Activated naive CD4-positive, alpha-beta T cell treated with anti-CD3 and anti-CD28 coated beads for 36 hours (primary cell): Measurements from ENCODE around the gene CHRDL1. TPM values are rescaled to one million over a fixed set of nuclear protein-coding genes. Genes with fewer than 3 reads are reported as not detected.

Experiments used
- CTCF ChIA-PET: fragments of 350-600 bp; sonication (Branson Sonifier 250); formaldehyde crosslinking; loops from one replicate; lab custom pipeline; 2021; ENCODE audit warnings: antibody characterized with exemption; lab: Charles Lee
- DNase-seq: peaks from one replicate; pipeline ENCODE4 v3.0.0-alpha.2; 2020
- H3K27ac Mint-ChIP-seq: one replicate; pipeline ENCODE4 v1.8.0; 2021; ENCODE audit warnings: mild to moderate bottlenecking, mixed read lengths
- H3K27me3 Mint-ChIP-seq: one replicate; pipeline ENCODE4 v1.8.0; 2021; ENCODE audit warnings: low read depth, mixed read lengths
- H3K36me3 Mint-ChIP-seq: one replicate; pipeline ENCODE4 v1.8.0; 2021; ENCODE audit warnings: low read depth, mixed read lengths
- H3K4me1 Mint-ChIP-seq: one replicate; pipeline ENCODE4 v1.8.0; 2021; ENCODE audit warnings: low read depth, mixed read lengths
- H3K4me3 Mint-ChIP-seq: one replicate; pipeline ENCODE4 v1.8.0; 2021; ENCODE audit warnings: mild to moderate bottlenecking, moderate library complexity, mixed read lengths
- H3K9me3 Mint-ChIP-seq: one replicate; pipeline ENCODE4 v1.8.0; 2021; ENCODE audit warnings: mixed read lengths
- intact Hi-C: fragments of 100-400 bp; cut with micrococcal nuclease; formaldehyde crosslinking; loops from one replicate; pipeline ENCODE4 v1.15.1; 2023
- total RNA-seq, 2 experiments: library from RNA; stranded (reverse); gene quantifications; one replicate each; pipeline ENCODE4 v1.2.3, GENCODE V29; 2021

Gene CHRDL1
- total RNA-seq, 2 experiments from 2014 or later, result not detected

GRCh38 chrX:110786486-110786885 lies 9.1 kb downstream of the CHRDL1 start:
- no peaks in the 10 kb centered on the region for H3K4me1 Mint-ChIP-seq
- no peaks in the 10 kb centered on the region for H3K27me3 Mint-ChIP-seq
- intact Hi-C loops, result no loop called here
- no peak for DNase-seq
- CTCF ChIA-PET, result no interaction called here
- H3K36me3 Mint-ChIP-seq, result no peaks in the 10 kb centered on the region
- no peak overlapping the region for H3K27ac Mint-ChIP-seq
- H3K9me3 Mint-ChIP-seq, result no peaks in the 10 kb centered on the region
- no peak overlapping the region for H3K4me3 Mint-ChIP-seq

DNA sequence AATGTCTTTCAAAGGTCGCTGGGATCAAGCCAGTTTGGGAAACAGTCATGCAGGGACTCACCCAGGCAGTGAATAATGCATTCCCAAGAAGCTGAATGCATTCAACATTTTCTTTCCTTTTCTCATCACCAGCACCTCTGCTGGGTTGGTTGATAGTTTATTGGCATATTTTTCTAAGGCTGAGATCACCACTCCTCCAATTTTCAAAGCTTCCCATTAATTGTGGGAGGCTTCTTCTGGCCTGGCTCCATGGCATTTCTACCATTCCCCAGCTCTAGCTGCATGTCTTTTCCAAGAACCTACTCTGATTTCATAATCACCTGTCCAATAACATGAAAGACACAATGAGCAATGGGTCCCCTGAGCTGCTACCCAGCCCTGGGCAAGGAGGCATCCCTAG lies 35.8 kb downstream of the CHRDL1 start:
- peaks cover 2% of the 10 kb centered on the region for H3K9me3 Mint-ChIP-seq
- intact Hi-C loops, result no loop called here
- CTCF ChIA-PET, result no interaction called here
- no peaks in the 10 kb centered on the region for H3K4me1 Mint-ChIP-seq
- H3K27me3 Mint-ChIP-seq, result no peaks in the 10 kb centered on the region
- H3K27ac Mint-ChIP-seq, result no peak overlapping the region
- DNase-seq, result no peak
- no peak overlapping the region for H3K4me3 Mint-ChIP-seq
- no peaks in the 10 kb centered on the region for H3K36me3 Mint-ChIP-seq

DNA sequence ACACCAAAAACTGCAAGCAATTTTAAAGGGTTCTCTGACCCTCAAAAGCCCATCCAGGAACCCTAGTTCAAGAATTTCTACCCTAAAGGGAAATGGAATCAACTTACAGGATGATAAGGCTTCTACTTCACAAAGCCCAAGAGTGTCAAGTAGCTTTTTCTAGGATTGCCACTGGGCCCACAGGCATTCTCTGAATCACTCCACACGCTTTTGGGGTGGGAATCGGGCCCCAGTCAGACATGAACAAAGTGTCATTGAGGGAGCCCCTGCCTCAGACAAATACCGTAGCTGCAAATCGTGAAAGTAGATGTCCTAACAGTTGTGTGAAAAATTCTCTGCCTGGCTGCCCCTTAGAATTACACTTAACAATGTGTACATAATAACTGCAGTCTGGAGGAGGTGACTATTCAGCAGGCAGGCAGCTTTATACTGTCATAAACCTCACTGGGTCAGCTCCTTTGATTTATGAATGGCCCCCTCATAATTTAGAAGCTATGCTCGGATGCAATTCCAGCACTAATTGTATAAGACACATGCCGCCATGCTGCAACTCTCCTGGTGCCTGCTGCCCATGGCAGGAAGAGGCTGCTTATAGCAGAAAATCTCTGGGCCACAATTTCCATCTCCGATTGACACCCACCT lies 36.7 kb downstream of the CHRDL1 start:
- intact Hi-C loops, result no loop called here
- peaks cover 2% of the 10 kb centered on the region for H3K9me3 Mint-ChIP-seq
- no peaks in the 10 kb centered on the region for H3K27me3 Mint-ChIP-seq
- CTCF ChIA-PET, result no interaction called here
- DNase-seq, result no peak
- no peaks in the 10 kb centered on the region for H3K4me1 Mint-ChIP-seq
- no peak overlapping the region for H3K27ac Mint-ChIP-seq
- H3K36me3 Mint-ChIP-seq, result no peaks in the 10 kb centered on the region
- no peak overlapping the region for H3K4me3 Mint-ChIP-seq

DNA sequence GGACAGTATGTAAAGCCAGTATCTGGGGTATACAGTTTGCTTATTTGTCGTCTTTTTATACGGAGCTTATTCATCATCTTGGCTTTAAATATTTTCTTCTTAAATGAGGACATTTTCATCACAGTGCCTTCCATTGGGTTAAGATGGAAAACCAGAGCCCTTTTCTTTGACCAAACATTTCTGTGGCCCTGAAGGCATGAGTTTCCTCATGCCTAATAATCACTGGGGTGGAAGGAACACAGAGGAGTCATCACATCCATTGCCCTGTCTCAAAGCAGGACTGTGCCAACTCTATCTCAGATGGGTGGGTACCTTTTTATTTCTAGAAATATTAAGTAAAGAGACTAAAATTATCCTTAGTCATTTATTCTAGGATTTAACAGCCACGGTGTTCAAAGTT lies 40.0 kb downstream of the CHRDL1 start:
- H3K4me3 Mint-ChIP-seq, result no peak overlapping the region
- CTCF ChIA-PET, result no interaction called here

GRCh38 chrX:110755061-110755460 lies 40.6 kb downstream of the CHRDL1 start:
- intact Hi-C loops, result no loop called here
- peaks cover 2% of the 10 kb centered on the region for H3K9me3 Mint-ChIP-seq
- no peaks in the 10 kb centered on the region for H3K27me3 Mint-ChIP-seq
- no peaks in the 10 kb centered on the region for H3K36me3 Mint-ChIP-seq
- CTCF ChIA-PET, result no interaction called here
- H3K27ac Mint-ChIP-seq, result no peak overlapping the region
- H3K4me3 Mint-ChIP-seq, result no peak overlapping the region
- no peak for DNase-seq
- H3K4me1 Mint-ChIP-seq, result no peaks in the 10 kb centered on the region

More for the DNA sequence above, 40.0 kb downstream of the CHRDL1 start:
- no peak overlapping the region for H3K27ac Mint-ChIP-seq
- peaks cover 2% of the 10 kb centered on the region for H3K9me3 Mint-ChIP-seq
- intact Hi-C loops, result no loop called here
- no peaks in the 10 kb centered on the region for H3K36me3 Mint-ChIP-seq
- no peaks in the 10 kb centered on the region for H3K27me3 Mint-ChIP-seq
- no peak for DNase-seq
- H3K4me1 Mint-ChIP-seq, result no peaks in the 10 kb centered on the region

DNA sequence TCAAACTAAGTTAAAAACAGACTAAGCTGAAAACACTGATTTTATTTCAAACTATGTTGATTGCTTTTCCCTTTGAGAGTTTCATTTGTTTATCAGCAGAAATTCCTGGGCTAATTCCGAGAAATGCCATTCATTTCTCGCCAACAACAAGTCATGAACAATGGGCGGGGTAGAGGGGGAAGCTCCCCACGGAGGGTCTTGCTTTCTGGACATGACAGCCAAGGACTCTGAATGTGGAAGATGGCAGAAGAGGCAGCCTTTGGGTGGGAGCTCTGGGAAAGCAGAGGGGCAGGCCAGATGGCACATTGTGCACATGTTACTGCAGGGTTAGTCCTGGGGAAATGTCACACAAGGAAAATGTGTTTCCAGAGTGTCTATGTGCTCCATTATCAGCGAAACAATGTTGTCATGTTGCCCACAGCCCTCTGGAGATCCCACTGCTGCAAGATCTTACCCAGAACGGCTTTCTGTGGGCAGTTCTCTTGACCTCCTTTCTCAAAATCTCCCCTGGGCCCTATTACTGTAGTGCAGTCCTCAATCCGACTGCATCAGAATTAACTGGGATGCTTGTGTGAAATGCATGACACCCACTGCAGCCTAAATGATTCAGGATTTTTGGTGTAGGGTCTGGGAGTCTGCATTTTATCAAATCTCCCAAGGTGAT lies 45.0 kb downstream of the CHRDL1 start:
- DNase-seq, result no peak
- intact Hi-C loops, result no loop called here
- Mint-ChIP-seq H3K4me3 (no peak overlapping the region), H3K27ac (no peak overlapping the region), H3K4me1 (no peaks in the 10 kb centered on the region), H3K9me3 (no peaks in the 10 kb centered on the region), H3K27me3 (no peaks in the 10 kb centered on the region), H3K36me3 (no peaks in the 10 kb centered on the region)
- CTCF ChIA-PET, result no interaction called here

- Mint-ChIP-seq H3K27me3 (no peaks in the 10 kb centered on the region), H3K9me3 (no peaks in the 10 kb centered on the region), H3K27ac (no peak overlapping the region), H3K36me3 (no peaks in the 10 kb centered on the region), H3K4me3 (no peak overlapping the region), H3K4me1 (no peaks in the 10 kb centered on the region)
- CTCF ChIA-PET, result no interaction called here
- no peak for DNase-seq
- intact Hi-C loops, result no loop called here
Observed at GRCh38 chrX:110748256-110748806, 47.3 kb downstream of the CHRDL1 start.

DNA sequence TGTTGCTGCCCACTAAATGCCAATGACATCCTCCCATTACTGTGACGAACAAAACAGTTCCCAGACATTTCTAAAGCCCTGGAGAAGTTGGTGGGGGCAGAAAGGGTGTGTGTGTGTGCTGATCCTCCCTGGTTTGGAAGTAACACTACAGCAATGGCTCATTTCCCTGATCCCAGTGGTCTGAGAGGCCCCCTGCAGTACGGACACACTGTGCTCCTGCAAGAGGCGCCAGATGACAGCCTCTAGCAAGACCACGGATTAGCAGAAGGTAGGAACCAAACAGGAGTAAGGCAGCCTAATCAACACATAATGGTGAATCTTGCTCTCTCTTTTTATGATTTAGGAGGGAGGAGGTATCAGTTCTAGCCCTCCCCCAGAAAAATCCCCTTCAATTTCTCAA lies 49.6 kb downstream of the CHRDL1 start:
- Mint-ChIP-seq H3K9me3 (no peaks in the 10 kb centered on the region), H3K27ac (no peak overlapping the region), H3K27me3 (no peaks in the 10 kb centered on the region), H3K4me1 (no peaks in the 10 kb centered on the region), H3K36me3 (no peaks in the 10 kb centered on the region), H3K4me3 (no peak overlapping the region)
- CTCF ChIA-PET, result no interaction called here
- intact Hi-C loops, result no loop called here
- no peak for DNase-seq

DNA sequence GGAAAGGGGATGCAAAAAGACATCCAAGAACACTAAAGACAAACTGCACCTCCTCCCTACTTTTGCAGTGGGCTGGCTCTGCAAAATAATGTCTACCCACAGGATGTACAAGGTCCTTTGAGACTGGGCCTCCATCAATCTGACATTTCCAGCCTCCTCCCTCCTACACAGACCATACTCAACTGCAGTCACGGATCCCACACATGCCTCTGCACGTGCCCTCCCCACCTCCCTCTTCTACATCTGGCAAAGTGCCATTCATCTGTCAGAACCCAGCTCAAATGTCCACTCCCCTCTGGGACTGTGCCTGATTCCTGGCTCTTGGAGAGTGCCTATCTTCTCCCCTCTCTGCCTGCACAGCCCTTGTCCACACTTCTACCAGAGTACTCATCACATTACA lies 50.3 kb downstream of the CHRDL1 start:
- CTCF ChIA-PET, result no interaction called here
- Mint-ChIP-seq H3K4me3 (no peak overlapping the region), H3K4me1 (no peaks in the 10 kb centered on the region), H3K27ac (no peak overlapping the region), H3K9me3 (no peaks in the 10 kb centered on the region), H3K36me3 (no peaks in the 10 kb centered on the region), H3K27me3 (no peaks in the 10 kb centered on the region)
- intact Hi-C loops, result no loop called here
- no peak for DNase-seq

GRCh38 chrX:110743679-110744340 lies 51.8 kb downstream of the CHRDL1 start:
- Mint-ChIP-seq H3K36me3 (no peaks in the 10 kb centered on the region), H3K4me3 (no peak overlapping the region), H3K4me1 (no peaks in the 10 kb centered on the region), H3K9me3 (no peaks in the 10 kb centered on the region), H3K27me3 (no peaks in the 10 kb centered on the region), H3K27ac (no peak overlapping the region)
- CTCF ChIA-PET, result no interaction called here
- intact Hi-C loops, result no loop called here
- DNase-seq, result no peak

DNA sequence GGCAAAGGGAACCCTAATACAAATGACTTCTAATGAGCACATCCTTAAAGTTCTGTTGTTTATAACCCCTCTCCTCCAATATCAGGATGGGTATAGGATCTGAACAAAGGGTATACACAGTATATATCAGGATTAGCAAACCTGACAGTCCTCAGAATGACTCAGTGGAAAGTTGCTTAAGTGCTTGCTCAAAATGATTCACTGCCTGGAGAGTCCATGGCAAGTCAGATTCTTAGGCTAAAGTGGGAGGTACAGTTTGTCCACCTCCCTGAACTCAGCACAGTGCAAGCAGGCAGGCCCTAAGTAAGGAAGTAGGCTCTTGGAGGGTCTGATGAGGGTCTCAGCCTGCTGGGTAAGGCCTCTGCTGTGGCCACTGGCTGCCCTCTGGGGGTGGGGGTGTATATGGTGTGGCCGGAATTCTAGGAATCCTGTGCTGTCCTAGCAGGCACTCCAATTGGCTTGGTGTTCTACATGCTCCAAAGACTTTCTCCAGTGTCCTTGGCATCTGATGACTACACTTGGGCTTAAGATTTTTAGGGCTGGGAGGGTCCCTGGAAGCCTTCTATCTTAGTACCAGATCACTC lies 54.3 kb downstream of the CHRDL1 start:
- H3K36me3 Mint-ChIP-seq, result no peaks in the 10 kb centered on the region
- no peak overlapping the region for H3K27ac Mint-ChIP-seq
- DNase-seq, result no peak
- CTCF ChIA-PET, result no interaction called here
- H3K27me3 Mint-ChIP-seq, result no peaks in the 10 kb centered on the region
- no peaks in the 10 kb centered on the region for H3K9me3 Mint-ChIP-seq
- no peaks in the 10 kb centered on the region for H3K4me1 Mint-ChIP-seq
- H3K4me3 Mint-ChIP-seq, result no peak overlapping the region
- intact Hi-C loops, result no loop called here

GRCh38 chrX:110734894-110735541 lies 60.6 kb downstream of the CHRDL1 start:
- Mint-ChIP-seq H3K9me3 (no peaks in the 10 kb centered on the region), H3K27me3 (no peaks in the 10 kb centered on the region)
- CTCF ChIA-PET, result no interaction called here

More at GRCh38 chrX:110734894-110735541, 60.6 kb downstream of the CHRDL1 start:
- Mint-ChIP-seq H3K4me1 (no peaks in the 10 kb centered on the region), H3K27ac (no peak overlapping the region), H3K4me3 (no peak overlapping the region), H3K36me3 (no peaks in the 10 kb centered on the region)
- intact Hi-C loops, result no loop called here
- no peak for DNase-seq
